ENCODE data around the gene FNDC10. TPM values are rescaled to one million over a fixed set of nuclear protein-coding genes. Genes with fewer than 3 reads are reported as not detected.
A peak's percentile ranks its signal among the peaks of the same experiment; 100 is the strongest.

The FNDC10 gene
- total RNA-seq, 1 donor from 2014 or later = 14.3 TPM

DNA sequence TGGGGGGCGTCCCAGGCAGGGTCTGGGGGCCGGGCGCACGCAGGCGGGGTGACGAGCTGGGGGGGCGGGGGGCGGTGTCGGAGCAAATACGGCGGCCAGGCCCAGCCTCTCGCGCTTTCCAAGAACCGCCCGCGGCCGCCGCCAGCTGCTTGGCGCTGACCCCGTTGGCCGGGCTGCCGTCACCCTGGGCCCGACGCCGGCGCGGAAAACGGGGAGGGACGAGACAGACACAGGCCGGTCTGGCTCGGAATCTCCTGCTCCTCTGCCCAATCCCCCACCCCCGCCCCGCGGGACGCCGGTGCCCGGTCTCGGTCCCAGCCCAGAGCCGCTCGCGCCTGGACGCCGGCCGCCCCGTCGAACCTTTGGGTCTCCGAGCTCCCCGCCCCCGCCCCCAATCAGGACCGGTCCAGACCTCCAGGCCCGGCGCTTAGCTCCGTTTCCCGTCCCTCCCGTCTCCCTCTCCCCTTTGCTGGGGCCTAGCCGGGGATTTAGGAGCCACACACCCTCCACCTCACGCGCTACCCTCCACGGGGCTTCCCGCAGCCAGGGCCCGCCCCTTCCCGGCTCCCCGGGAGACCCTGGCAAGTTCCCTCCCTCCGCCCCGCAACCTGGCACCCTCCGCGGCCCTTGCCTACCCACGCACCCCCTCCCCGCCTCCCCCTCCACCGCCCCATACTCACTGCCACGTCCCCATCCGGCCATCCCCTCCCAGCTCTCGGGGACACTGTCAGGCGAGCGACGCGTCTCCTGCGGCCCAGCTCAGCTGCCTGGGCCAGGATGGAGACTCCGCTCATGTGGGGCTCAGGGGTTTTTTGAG, 31.2 kb upstream of the FNDC10 start:
- H3K27me3 Mint-ChIP-seq = peaks cover 4% of the 10 kb centered on the region
- DNase-seq = peak; percentile 68
- H3K4me3 Mint-ChIP-seq = peak overlapping the region; percentile 52
- H3K27ac Mint-ChIP-seq = peak overlapping the region; percentile 62
- intact Hi-C loops (cut with micrococcal nuclease) = loop anchor here (2.0 kb wide), 1 partner anchor 28 kb away; the partner anchor contains the start of gene CDK11B
- H3K4me1 Mint-ChIP-seq = peaks cover 4% of the 10 kb centered on the region
- H3K36me3 Mint-ChIP-seq (ENCODE audit: low read depth) = peaks cover 3% of the 10 kb centered on the region
- no peaks in the 10 kb centered on the region for H3K9me3 Mint-ChIP-seq

DNA sequence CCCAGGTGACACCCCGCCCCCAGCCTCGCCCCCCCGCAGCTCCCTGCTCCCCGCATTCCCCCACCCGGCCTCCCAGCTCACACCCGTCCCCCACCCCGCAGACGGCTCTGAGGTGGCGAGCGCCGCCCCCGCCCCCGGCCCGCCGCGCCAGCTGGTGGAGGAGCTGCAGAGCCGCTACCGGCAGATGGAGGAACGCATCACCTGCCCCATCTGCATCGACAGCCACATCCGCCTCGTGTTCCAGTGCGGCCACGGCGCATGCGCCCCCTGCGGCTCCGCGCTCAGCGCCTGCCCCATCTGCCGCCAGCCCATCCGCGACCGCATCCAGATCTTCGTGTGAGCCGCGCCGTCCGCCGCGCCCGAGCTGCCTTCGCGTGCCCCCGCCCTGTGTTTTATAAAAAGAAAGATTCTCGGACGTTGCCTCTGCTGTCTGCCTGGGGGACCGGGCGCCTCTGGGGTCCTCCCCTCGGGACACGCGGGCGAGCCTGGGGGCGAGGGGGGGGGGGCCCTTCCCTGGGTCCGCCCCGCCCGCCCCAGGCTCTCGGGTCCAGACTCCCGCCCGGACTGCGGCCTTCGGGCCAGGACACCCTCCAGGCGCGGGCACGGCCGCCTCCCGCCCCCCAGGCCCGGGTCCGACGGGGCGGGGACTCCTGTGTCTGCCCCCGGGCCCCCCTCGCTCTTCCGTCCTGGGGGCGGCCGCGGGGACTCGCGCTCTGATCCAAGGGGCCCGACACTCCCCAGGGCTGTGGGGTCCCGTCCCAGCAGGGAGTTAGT, 30.4 kb upstream of the FNDC10 start:
- H3K9me3 Mint-ChIP-seq = no peaks in the 10 kb centered on the region
- peaks cover 4% of the 10 kb centered on the region for H3K27me3 Mint-ChIP-seq
- peak; percentile 98 for DNase-seq
- H3K27ac Mint-ChIP-seq = peak overlapping the region; percentile 91
- H3K4me3 Mint-ChIP-seq = peak overlapping the region; percentile 81
- H3K36me3 Mint-ChIP-seq (ENCODE audit: low read depth) = peaks cover 2% of the 10 kb centered on the region
- intact Hi-C loops (cut with micrococcal nuclease) = loop anchor here (2.0 kb wide), 1 partner anchor 28 kb away; the partner anchor contains the start of gene CDK11B
- peaks cover 4% of the 10 kb centered on the region for H3K4me1 Mint-ChIP-seq

DNA sequence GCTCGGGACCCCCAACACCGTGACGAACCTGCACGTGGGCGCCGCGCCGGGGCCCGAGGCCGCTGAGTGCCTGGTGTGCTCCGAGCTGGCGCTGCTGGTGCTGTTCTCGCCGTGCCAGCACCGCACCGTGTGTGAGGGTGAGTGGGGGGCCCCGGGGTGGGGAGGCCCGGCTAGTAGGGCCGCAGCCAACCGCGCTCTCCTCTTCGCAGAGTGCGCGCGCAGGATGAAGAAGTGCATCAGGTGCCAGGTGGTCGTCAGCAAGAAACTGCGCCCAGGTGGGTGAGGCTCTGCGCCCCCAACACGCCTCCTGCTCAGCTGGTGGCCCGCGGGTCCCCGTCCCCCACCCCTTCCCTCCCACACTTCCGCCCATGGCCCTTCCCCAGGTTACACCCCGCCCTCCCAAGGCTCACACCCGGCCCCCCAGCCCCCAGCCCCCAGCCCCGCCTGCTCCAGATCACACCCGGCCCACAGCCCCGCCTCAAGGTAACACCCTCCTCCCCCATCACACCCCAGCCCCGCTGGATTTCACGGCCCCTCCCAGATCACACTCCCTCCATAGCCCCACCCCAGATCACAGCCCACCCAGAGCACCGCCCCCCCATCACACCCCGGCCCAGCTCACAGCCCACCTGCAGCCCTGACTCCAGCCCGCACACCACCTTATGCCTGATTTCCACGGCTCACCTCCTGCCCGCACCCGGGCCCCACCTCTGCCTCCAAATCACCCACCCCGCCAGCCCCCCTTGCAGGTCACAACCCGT, 29.7 kb upstream of the FNDC10 start:
- Mint-ChIP-seq H3K27ac (peak overlapping the region; percentile 72), H3K4me3 (peak overlapping the region; percentile 81), H3K27me3 (peaks cover 4% of the 10 kb centered on the region), H3K36me3 (ENCODE audit: low read depth) (peaks cover 2% of the 10 kb centered on the region), H3K9me3 (no peaks in the 10 kb centered on the region), H3K4me1 (peaks cover 4% of the 10 kb centered on the region)
- intact Hi-C loops (cut with micrococcal nuclease) = loop anchor here (2.0 kb wide), 1 partner anchor 29 kb away; the partner anchor contains the start of gene CDK11B
- DNase-seq = peak; percentile 82

DNA sequence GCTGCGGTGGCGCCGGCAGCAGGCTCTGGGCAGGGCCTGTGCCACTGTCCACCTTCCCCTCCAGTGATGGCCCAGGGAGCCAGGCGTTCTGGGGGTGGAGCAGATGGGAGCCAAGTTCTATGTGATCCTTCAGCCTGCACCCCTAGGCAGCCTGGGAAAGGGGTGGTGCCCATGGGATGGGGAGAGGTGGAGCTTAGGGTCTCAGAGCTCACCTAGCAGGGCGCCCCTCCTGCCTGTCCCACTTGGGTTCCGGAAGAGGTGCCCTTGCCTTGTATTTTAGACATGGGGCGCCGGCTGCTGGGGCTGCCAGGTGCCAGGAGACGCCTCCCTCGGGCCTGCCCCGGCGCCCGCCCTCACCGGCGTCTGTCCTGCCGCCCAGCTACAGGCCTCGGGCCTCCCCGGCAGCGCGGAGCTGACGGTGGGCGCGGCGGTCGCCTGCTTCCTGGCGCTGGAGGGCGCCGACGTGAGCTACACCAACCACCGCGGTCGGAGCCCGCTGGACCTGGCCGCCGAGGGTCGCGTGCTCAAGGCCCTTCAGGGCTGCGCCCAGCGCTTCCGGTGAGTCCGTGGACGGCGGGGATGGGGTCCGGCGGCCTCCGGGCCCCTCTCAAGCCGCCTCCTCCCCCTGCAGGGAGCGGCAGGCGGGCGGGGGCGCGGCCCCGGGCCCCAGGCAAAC, 29.0 kb upstream of the FNDC10 start:
- Mint-ChIP-seq H3K4me3 (peak overlapping the region; percentile 37), H3K4me1 (peaks cover 4% of the 10 kb centered on the region), H3K9me3 (no peaks in the 10 kb centered on the region), H3K27ac (no peak overlapping the region), H3K36me3 (ENCODE audit: low read depth) (peaks cover 2% of the 10 kb centered on the region), H3K27me3 (peaks cover 4% of the 10 kb centered on the region)
- intact Hi-C loops (cut with micrococcal nuclease) = no loop called here
- DNase-seq = peak; percentile 76

DNA sequence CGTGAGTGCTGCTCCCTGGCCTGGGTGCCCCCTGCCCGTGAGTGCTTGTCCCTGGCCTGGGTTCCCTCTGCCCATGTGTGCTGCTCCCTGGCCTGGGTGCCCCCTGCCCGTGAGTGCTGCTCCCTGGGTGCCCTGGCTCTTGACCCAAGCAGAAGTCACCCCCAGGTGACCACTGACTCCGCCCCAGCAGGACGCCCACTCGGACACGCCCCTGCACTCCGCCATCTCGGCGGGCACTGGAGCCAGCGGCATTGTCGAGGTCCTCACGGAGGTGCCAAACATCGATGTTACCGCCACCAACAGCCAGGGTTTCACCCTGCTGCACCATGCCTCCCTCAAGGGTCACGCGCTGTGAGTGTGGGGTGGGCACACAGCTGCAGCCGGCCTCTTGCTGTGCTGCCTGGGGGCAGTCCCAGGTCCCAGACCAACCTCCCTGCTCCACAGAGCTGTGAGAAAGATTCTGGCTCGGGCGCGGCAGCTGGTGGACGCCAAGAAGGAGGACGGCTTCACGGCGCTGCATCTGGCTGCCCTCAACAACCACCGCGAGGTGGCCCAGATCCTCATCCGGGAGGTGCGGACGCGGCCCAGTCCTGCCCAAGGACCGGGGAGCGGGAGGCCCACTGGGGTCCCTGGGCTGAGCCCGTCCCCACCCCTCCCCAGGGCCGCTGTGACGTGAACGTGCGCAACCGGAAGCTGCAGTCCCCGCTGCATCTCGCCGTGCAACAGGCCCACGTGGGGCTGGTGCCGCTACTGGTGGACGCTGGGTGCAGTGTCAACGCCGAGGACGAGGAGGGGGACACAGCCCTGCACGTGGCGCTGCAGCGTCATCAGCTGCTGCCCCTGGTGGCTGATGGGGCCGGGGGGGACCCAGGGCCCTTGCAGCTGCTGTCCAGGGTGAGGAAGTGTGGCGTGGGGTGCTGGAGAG, 28.2 kb upstream of the FNDC10 start:
- H3K4me3 Mint-ChIP-seq = peak overlapping the region; percentile 37

DNA sequence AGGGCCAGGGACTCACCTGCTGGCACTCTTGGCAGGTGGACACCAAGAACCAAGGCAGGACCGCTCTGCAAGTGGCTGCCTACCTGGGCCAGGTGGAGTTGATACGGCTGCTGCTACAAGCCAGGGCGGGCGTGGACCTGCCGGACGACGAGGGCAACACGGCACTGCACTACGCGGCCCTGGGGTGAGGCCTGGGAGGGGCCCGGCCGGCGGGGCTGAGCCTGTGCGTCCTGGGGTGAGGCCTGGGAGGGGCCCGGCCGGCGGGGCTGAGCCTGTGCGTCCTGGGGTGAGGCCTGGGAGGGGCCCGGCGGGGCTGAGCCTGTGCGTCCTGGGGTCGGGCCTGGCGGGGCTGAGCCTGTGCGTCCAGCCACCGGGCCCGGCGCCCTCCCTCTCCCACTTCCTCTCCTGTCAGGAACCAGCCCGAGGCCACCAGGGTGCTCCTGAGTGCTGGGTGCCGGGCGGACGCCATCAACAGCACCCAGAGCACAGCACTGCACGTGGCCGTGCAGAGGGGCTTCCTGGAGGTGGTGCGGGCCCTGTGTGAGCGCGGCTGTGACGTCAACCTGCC, 27.4 kb upstream of the FNDC10 start:
- no peak overlapping the region for H3K4me3 Mint-ChIP-seq
- H3K4me1 Mint-ChIP-seq = peaks cover 4% of the 10 kb centered on the region
- intact Hi-C loops (cut with micrococcal nuclease) = no loop called here
- no peak overlapping the region for H3K27ac Mint-ChIP-seq
- peaks cover 2% of the 10 kb centered on the region for H3K36me3 Mint-ChIP-seq (ENCODE audit: low read depth)
- H3K9me3 Mint-ChIP-seq = no peaks in the 10 kb centered on the region
- DNase-seq = peak; percentile 58
- H3K27me3 Mint-ChIP-seq = peaks cover 4% of the 10 kb centered on the region

More for the DNA sequence above, 28.2 kb upstream of the FNDC10 start:
- H3K36me3 Mint-ChIP-seq (ENCODE audit: low read depth) = peaks cover 2% of the 10 kb centered on the region
- intact Hi-C loops (cut with micrococcal nuclease) = no loop called here
- H3K27ac Mint-ChIP-seq = no peak overlapping the region
- DNase-seq = no peak
- peaks cover 4% of the 10 kb centered on the region for H3K4me1 Mint-ChIP-seq
- peaks cover 4% of the 10 kb centered on the region for H3K27me3 Mint-ChIP-seq
- H3K9me3 Mint-ChIP-seq = no peaks in the 10 kb centered on the region

DNA sequence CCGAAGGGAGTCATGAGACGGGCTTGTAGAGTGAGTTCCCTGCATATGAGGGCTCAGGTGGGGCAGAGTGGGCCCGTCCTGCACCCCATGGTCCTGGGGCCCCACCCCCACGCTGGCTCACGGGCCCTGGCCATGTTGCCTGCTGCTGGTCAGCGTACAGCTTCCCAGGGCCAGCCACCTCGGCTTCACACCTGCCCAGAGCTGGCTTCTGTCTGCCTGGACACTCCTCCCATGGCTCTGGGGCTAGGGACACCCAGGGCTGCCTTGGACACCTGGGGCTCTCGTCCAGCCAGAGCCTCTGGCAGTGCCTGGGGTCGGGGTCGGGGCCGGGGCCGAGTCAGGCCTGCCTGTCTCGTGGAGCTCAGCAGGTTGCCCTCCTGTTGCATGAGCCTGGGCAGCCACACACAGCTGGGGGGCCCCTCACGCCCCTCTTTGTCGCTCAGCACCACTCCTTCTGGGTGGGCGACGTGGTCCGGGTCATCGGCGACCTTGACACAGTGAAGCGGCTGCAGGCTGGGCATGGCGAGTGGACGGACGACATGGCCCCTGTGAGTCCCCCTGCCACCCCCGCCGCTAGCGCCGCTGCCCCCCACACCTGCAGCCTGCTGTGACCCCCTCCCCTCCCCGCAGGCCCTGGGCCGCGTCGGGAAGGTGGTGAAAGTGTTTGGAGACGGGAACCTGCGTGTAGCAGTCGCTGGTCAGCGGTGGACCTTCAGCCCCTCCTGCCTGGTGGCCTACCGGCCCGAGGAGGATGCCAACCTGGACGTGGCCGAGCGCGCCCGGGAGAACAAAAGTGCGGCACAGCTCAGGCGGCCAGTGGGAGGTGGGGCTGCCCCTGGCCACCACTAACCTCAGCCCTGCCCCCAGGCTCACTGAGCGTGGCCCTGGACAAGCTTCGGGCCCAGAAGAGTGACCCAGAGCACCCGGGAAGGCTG, 26.5 kb upstream of the FNDC10 start:
- peaks cover 2% of the 10 kb centered on the region for H3K4me1 Mint-ChIP-seq
- H3K27me3 Mint-ChIP-seq = peaks cover 3% of the 10 kb centered on the region
- H3K9me3 Mint-ChIP-seq = no peaks in the 10 kb centered on the region
- no peak overlapping the region for H3K27ac Mint-ChIP-seq
- peaks cover 2% of the 10 kb centered on the region for H3K36me3 Mint-ChIP-seq (ENCODE audit: low read depth)
- DNase-seq = peak; percentile 56
- no peak overlapping the region for H3K4me3 Mint-ChIP-seq
- intact Hi-C loops (cut with micrococcal nuclease) = no loop called here

DNA sequence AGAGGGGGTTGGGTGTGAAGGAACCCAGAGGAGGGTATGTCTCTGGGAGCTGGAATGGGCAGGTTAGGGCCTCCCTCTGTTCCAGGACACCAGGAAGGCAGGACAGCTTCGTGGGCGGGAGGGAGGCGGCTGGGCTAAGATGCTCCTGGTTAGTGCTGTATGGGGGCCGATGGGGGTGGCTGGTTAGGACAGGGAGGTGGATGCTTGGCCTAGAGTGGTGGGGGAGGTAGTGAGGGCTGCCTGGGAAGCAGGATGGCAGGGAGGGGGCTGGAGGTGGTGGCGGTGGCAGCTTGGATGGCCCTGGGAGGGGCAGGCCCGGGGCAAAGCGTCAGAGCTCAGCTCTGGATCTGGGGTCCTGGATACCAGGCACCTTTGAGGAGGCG, 25.9 kb upstream of the FNDC10 start:
- intact Hi-C loops (cut with micrococcal nuclease) = no loop called here
- Mint-ChIP-seq H3K27me3 (peaks cover 2% of the 10 kb centered on the region), H3K4me3 (no peak overlapping the region)

DNA sequence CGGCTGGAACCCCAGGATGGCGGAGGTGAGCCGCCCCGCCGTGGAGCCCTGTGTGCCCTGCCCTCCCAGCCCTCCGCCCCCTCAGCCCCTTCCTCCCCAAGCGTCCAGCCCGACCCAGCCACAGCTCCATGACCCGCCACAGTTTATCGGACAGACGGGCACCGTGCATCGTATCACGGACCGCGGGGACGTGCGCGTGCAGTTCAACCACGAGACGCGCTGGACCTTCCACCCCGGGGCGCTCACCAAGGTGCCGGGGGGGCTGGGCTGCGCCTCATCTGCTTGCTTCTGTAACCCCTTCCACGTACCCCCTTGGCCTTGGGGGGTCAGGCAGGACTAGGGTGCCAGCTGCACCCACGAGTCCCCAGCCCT, 25.5 kb upstream of the FNDC10 start:
- no peak for DNase-seq
- H3K27ac Mint-ChIP-seq = no peak overlapping the region
- no peak overlapping the region for H3K4me3 Mint-ChIP-seq
- H3K36me3 Mint-ChIP-seq (ENCODE audit: low read depth) = peaks cover 2% of the 10 kb centered on the region
- H3K27me3 Mint-ChIP-seq = peaks cover 2% of the 10 kb centered on the region
- intact Hi-C loops (cut with micrococcal nuclease) = no loop called here
- H3K4me1 Mint-ChIP-seq = peaks cover 2% of the 10 kb centered on the region
- H3K9me3 Mint-ChIP-seq = no peaks in the 10 kb centered on the region

More for the DNA sequence above, 25.9 kb upstream of the FNDC10 start:
- Mint-ChIP-seq H3K27ac (no peak overlapping the region), H3K9me3 (no peaks in the 10 kb centered on the region), H3K4me1 (peaks cover 2% of the 10 kb centered on the region), H3K36me3 (ENCODE audit: low read depth) (peaks cover 2% of the 10 kb centered on the region)
- DNase-seq = no peak

DNA sequence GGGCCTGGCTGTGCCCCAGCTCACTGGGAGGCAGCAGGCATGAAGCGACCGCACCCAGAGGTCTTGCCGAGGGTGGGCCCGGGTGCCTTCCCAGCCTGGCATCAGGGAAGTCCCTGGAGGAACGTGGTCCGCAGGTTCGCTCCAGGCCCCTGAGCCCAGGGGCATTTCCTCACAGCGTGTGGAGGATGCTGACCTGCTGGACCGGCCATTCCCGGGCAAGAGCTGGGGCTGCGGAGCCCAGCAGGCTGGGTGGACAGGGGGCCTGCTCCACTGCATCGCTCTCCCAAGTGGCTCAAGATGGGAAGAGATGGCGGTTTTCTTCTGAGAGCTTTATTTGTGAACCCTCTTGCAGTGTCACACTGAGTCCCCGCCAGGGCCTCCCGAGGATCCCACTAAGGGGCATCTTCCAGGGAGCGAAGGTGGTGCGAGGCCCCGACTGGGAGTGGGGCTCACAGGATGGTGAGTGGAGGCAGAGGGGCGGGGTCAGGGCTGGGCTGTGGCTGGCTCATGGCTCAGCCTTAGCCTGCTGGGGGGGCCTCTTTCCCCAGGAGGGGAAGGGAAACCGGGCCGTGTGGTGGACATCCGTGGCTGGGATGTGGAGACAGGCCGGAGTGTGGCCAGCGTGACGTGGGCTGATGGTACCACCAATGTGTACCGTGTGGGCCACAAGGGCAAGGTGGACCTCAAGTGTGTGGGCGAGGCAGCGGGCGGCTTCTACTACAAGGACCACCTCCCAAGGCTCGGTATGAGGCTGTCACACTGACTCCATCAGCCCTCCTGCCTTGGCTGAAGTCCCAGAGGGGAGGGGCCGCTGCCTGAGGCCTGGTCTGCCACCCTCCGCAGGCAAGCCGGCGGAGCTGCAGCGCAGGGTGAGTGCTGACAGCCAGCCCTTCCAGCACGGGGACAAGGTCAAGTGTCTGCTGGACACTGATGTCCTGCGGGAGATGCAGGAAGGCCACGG, 24.8 kb upstream of the FNDC10 start:
- H3K4me3 Mint-ChIP-seq = no peak overlapping the region
- no peaks in the 10 kb centered on the region for H3K9me3 Mint-ChIP-seq
- no peaks in the 10 kb centered on the region for H3K27me3 Mint-ChIP-seq
- no peak for DNase-seq
- intact Hi-C loops (cut with micrococcal nuclease) = no loop called here
- H3K4me1 Mint-ChIP-seq = no peaks in the 10 kb centered on the region
- no peak overlapping the region for H3K27ac Mint-ChIP-seq
- H3K36me3 Mint-ChIP-seq (ENCODE audit: low read depth) = no peaks in the 10 kb centered on the region

Measured in activated CD4-positive, alpha-beta T cell treated with anti-CD3 and anti-CD28 coated beads, Interleukin-2, amount 10 ng/mL, durations not matched to agents 24 days and 14 days (primary cell).